WTC11 (cell line): ENCODE data around the gene GARNL3.

ENCODE experiments used
- CTCF ChIP-seq: fragments of 200-600 bp; IDR thresholded peaks from 2 replicates; pipeline ENCODE4 v1.8.0; 2022; ENCODE audit warnings: antibody characterized with exemption
- FOXK1 ChIP-seq: sonication (generic); formaldehyde crosslinking; IDR thresholded peaks from 2 replicates; pipeline ENCODE4 v1.8.0; 2022; ENCODE audit warnings: mild to moderate bottlenecking, moderate library complexity, missing genetic modification reagents
- SMAD3 ChIP-seq: sonication (generic); formaldehyde crosslinking; IDR thresholded peaks from 2 replicates; pipeline ENCODE4 v1.8.0; 2022; ENCODE audit warnings: missing genetic modification reagents, mild to moderate bottlenecking, borderline replicate concordance
- TF ChIP-seq, protein P1 (sequence below): sonication (generic); formaldehyde crosslinking; IDR thresholded peaks from 2 replicates; pipeline ENCODE4 v1.8.1; 2023; ENCODE audit warnings: mild to moderate bottlenecking, missing genetic modification reagents, moderate library complexity

DNA sequence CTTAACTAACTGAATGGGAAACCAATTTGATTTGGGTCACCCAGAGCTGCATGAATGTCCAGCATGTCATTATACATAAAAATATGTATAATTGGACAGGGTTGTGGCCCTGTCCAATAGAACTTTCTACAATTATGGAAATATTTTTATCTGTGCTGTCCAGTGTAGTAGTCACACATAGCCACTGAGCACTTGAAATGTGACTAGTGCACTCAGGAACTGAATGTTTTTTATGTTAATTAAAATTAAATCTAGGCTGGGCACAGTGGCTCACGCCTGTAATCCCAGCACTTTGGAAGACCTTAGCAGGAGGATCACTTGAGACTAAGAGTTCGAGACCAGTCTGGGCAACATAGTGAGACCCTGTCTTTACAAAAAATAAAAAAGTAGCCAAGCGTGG lies 18.6 kb downstream of the GARNL3 start:
- TF ChIP-seq CTCF (no peak), FOXK1 (CRISPR knock-in tag) (no peak), SMAD3 (CRISPR knock-in tag) (no peak)
- TF ChIP-seq, protein P1, sequence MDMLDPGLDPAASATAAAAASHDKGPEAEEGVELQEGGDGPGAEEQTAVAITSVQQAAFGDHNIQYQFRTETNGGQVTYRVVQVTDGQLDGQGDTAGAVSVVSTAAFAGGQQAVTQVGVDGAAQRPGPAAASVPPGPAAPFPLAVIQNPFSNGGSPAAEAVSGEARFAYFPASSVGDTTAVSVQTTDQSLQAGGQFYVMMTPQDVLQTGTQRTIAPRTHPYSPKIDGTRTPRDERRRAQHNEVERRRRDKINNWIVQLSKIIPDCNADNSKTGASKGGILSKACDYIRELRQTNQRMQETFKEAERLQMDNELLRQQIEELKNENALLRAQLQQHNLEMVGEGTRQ (CRISPR knock-in tag), result no peak
